HepG2 (cell line): ENCODE results near the gene SLC35B2. TPM values are rescaled to one million over a fixed set of nuclear protein-coding genes. Genes with fewer than 3 reads are reported as not detected.

ENCODE experiments used
- AHR ChIP-seq: IDR thresholded peaks from 2 replicates; pipeline ENCODE4 v1.6.1; 2018; ENCODE audit warnings: missing genetic modification reagents, missing compliant biosample characterization
- CENPT ChIP-seq: sonication (generic); formaldehyde crosslinking; IDR thresholded peaks from 2 replicates; pipeline ENCODE4 v1.8.0; 2022; ENCODE audit warnings: low read depth, mild to moderate bottlenecking, moderate library complexity, missing genetic modification reagents
- GPN1 ChIP-seq: sonication (generic); formaldehyde crosslinking; IDR thresholded peaks from 2 replicates; pipeline ENCODE4 v1.5.1; 2020; ENCODE audit warnings: missing genetic modification reagents, borderline replicate concordance
- KLF12 ChIP-seq: sonication (generic); formaldehyde crosslinking; IDR thresholded peaks from 2 replicates; pipeline ENCODE4 v1.4.0; 2020; ENCODE audit warnings: missing genetic modification reagents, borderline replicate concordance
- LCORL ChIP-seq, 2 experiments: fragments of 450-650 bp in 1 of 2; sonication (generic) in 1 of 2; formaldehyde crosslinking in 1 of 2; IDR thresholded peaks; 2 replicates each; pipeline versions ENCODE4 v1.5.0 to v1.6.1; 2017 to 2020; ENCODE audit warnings: antibody characterized with exemption in 1 of 2, missing genetic modification reagents in 1 of 2
- MAFG ChIP-seq: sonication (generic); formaldehyde crosslinking; IDR thresholded peaks from 2 replicates; pipeline ENCODE4 v1.5.1; 2020; ENCODE audit warnings: mild to moderate bottlenecking, missing genetic modification reagents
- MIXL1 ChIP-seq: IDR thresholded peaks from 2 replicates; pipeline ENCODE4 v1.6.1; 2016
- NFIB ChIP-seq: sonication (generic); formaldehyde crosslinking; IDR thresholded peaks from 2 replicates; pipeline ENCODE4 v1.9.0; 2021; ENCODE audit warnings: missing genetic modification reagents, mild to moderate bottlenecking, borderline replicate concordance
- POLR2G ChIP-seq: fragments of 200-400 bp; formaldehyde crosslinking; IDR thresholded peaks from 2 replicates; pipeline ENCODE4 v1.6.1; 2018; ENCODE audit warnings: mild to moderate bottlenecking, low read depth, low read length, moderate library complexity
- REL ChIP-seq: sonication (generic); formaldehyde crosslinking; conservative IDR thresholded peaks from 2 replicates; pipeline ENCODE4 v1.8.0; 2022; ENCODE audit warnings: mild to moderate bottlenecking, missing genetic modification reagents, moderate library complexity
- SKI ChIP-seq: fragments of 450-650 bp; IDR thresholded peaks from one replicate; pipeline ENCODE4 v1.6.1; 2018; ENCODE audit warnings: mild to moderate bottlenecking; ENCODE audit not compliant: partially characterized antibody
- TRIM24 ChIP-seq: sonication (generic); formaldehyde crosslinking; IDR thresholded peaks from 2 replicates; pipeline ENCODE4 v1.8.0; 2022; ENCODE audit warnings: mild to moderate bottlenecking, missing genetic modification reagents
- ZC3H13 ChIP-seq: sonication (generic); formaldehyde crosslinking; IDR thresholded peaks from 2 replicates; pipeline ENCODE4 v1.8.1; 2023; ENCODE audit warnings: mild to moderate bottlenecking, missing genetic modification reagents, moderate library complexity
- ZKSCAN1 ChIP-seq: fragments of 150-350 bp; IDR thresholded peaks from 2 replicates; pipeline ENCODE4 v1.6.1; 2014; ENCODE audit warnings: low read length
- ZKSCAN8 ChIP-seq: IDR thresholded peaks from 2 replicates; pipeline ENCODE4 v1.6.1; 2016; ENCODE audit warnings: borderline replicate concordance, missing genetic modification reagents, missing compliant biosample characterization
- ZMYM2 ChIP-seq: sonication (generic); formaldehyde crosslinking; IDR thresholded peaks from 2 replicates; pipeline ENCODE4 v1.8.0; 2022; ENCODE audit warnings: mild to moderate bottlenecking, missing genetic modification reagents
- ZNF484 ChIP-seq: sonication (generic); formaldehyde crosslinking; IDR thresholded peaks from 2 replicates; pipeline ENCODE4 v1.5.1; 2020; ENCODE audit warnings: mild to moderate bottlenecking, low read depth, missing genetic modification reagents, borderline replicate concordance
- ZNF552 ChIP-seq: sonication (generic); formaldehyde crosslinking; IDR thresholded peaks from 2 replicates; pipeline ENCODE4 v1.9.0; 2022; ENCODE audit warnings: missing genetic modification reagents, mild to moderate bottlenecking, borderline replicate concordance
- ZNF564 ChIP-seq: sonication (generic); formaldehyde crosslinking; IDR thresholded peaks from 2 replicates; pipeline ENCODE4 v1.8.1; 2023; ENCODE audit warnings: mild to moderate bottlenecking, missing genetic modification reagents
- ZNF720 ChIP-seq: sonication (generic); formaldehyde crosslinking; IDR thresholded peaks from 2 replicates; pipeline ENCODE4 v1.4.0; 2020; ENCODE audit warnings: missing genetic modification reagents
- ZNF75D ChIP-seq: sonication (generic); formaldehyde crosslinking; IDR thresholded peaks from 2 replicates; pipeline ENCODE4 v1.8.1; 2023; ENCODE audit warnings: missing genetic modification reagents, mild to moderate bottlenecking, borderline replicate concordance
- ZNF776 ChIP-seq: sonication (generic); formaldehyde crosslinking; IDR thresholded peaks from 2 replicates; pipeline ENCODE4 v1.4.0; 2020; ENCODE audit warnings: mild to moderate bottlenecking, missing genetic modification reagents
- ZSCAN31 ChIP-seq: sonication (generic); formaldehyde crosslinking; IDR thresholded peaks from 2 replicates; pipeline ENCODE4 v1.5.0; 2020; ENCODE audit warnings: low read depth, mild to moderate bottlenecking, missing genetic modification reagents
- polyA plus RNA-seq, 8 experiments: library from polyadenylated mRNA; depleted of rRNA in 3 of 8; stranded (reverse) in 7 of 8; unstranded in 1 of 8; fragments of >200 nt; fragmentation: Illumina TruSeq in 4 of 8; extraction: Trizol in 4 of 8; gene quantifications; 2 replicates each; pipeline versions ENCODE4 v1.2.1 to v1.2.3, GENCODE V29; 2011 to 2016; ENCODE audit warnings: low read depth in 4 of 8, missing spikeins in 1 of 8, mixed read lengths in 1 of 8; ENCODE audit not compliant: insufficient read depth in 1 of 8
- total RNA-seq, 5 experiments: library from RNA; depleted of rRNA; stranded (reverse); fragments of >200 nt; fragmentation: Illumina TruSeq; extraction: Trizol; gene quantifications; 2 replicates each; pipeline ENCODE4 v1.2.3, GENCODE V29; 2016; ENCODE audit warnings: low read depth in 1 of 5
- TF ChIP-seq, protein P1 (sequence below): sonication (generic); formaldehyde crosslinking; IDR thresholded peaks from 2 replicates; pipeline ENCODE4 v1.5.0; 2020; ENCODE audit warnings: missing genetic modification reagents
- TF ChIP-seq, protein P2 (sequence below): sonication (generic); formaldehyde crosslinking; IDR thresholded peaks from 2 replicates; pipeline ENCODE4 v1.5.1; 2020; ENCODE audit warnings: mild to moderate bottlenecking, missing genetic modification reagents, borderline replicate concordance
- TF ChIP-seq, protein P3 (sequence below): sonication (generic); formaldehyde crosslinking; IDR thresholded peaks from 2 replicates; pipeline ENCODE4 v1.5.0; 2020; ENCODE audit warnings: missing genetic modification reagents, mild to moderate bottlenecking, borderline replicate concordance
- TF ChIP-seq, protein P4 (sequence below): sonication (generic); formaldehyde crosslinking; IDR thresholded peaks from 2 replicates; pipeline ENCODE4 v1.4.0; 2020; ENCODE audit warnings: missing genetic modification reagents

SLC35B2 gene
- total and polyA plus RNA-seq, 2 of the 13 experiments (the other 11 are each of a cell fraction or from before 2014, with no cell fraction given): 61.1 to 148 TPM

DNA sequence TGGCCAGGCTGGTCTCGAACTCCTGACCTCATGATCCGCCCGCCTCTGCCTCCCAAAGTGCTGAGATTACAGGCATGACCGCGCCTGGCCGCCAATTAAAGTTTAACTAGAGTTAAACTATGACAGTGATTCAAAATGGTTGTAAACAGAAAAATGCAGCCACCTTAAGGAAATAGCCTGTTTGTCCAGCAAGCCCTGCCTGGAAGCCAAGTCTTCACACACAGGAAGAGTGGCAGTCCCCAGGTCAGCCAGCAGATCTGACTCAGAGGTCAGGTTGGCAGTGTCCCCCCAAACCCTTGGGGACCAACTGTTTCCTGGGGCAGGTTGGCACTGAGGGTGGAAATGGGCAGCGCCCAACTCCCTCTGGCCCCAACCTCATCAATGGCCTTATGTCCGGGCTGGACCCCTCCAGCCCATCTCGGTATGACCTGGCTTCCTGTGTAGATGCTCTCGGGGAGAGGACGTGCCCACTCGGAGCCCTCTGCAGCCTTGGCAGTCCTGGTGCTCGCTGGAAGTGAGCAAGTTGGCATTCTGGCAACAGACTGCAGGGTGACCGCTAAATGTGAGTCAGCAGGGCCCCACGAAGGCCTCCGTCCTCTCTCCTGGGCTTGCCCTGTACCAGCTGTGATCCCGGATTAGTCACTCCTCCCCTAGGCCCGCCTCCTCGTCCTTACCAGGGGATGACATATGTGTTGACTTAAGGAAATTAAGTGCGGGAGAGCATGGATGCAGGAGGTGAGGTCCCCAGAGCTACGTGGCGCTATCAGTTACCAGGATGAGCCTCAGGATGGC lies 20.1 kb downstream of the SLC35B2 start (continued):
- TF ChIP-seq CENPT (CRISPR knock-in tag): no peak
- TF ChIP-seq ZNF75D (CRISPR knock-in tag): no peak
- TF ChIP-seq, protein P1, sequence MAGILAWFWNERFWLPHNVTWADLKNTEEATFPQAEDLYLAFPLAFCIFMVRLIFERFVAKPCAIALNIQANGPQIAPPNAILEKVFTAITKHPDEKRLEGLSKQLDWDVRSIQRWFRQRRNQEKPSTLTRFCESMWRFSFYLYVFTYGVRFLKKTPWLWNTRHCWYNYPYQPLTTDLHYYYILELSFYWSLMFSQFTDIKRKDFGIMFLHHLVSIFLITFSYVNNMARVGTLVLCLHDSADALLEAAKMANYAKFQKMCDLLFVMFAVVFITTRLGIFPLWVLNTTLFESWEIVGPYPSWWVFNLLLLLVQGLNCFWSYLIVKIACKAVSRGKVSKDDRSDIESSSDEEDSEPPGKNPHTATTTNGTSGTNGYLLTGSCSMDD (CRISPR knock-in tag): no peak
- no peak for TF ChIP-seq ZC3H13 (CRISPR knock-in tag)
- peak; percentile 46; the same call in 1 of the 2 replicates for TF ChIP-seq AHR (CRISPR knock-in tag)
- no peak for TF ChIP-seq TRIM24 (CRISPR knock-in tag)
- TF ChIP-seq NFIB (CRISPR knock-in tag): no peak
- TF ChIP-seq ZKSCAN1: no peak
- TF ChIP-seq ZNF564 (CRISPR knock-in tag): no peak
- no peak for TF ChIP-seq ZNF552
- TF ChIP-seq, protein P2, sequence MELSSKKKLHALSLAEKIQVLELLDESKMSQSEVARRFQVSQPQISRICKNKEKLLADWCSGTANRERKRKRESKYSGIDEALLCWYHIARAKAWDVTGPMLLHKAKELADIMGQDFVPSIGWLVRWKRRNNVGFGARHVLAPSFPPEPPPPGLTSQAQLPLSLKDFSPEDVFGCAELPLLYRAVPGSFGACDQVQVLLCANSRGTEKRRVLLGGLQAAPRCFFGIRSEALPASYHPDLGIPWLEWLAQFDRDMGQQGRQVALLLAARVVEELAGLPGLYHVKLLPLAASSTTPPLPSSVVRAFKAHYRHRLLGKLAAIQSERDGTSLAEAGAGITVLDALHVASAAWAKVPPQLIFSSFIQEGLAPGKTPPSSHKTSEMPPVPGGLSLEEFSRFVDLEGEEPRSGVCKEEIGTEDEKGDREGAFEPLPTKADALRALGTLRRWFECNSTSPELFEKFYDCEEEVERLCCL (CRISPR knock-in tag): peak; percentile 48; the same call in 1 of the 2 replicates
- no peak for TF ChIP-seq ZNF776 (CRISPR knock-in tag)
- TF ChIP-seq, protein P3, sequence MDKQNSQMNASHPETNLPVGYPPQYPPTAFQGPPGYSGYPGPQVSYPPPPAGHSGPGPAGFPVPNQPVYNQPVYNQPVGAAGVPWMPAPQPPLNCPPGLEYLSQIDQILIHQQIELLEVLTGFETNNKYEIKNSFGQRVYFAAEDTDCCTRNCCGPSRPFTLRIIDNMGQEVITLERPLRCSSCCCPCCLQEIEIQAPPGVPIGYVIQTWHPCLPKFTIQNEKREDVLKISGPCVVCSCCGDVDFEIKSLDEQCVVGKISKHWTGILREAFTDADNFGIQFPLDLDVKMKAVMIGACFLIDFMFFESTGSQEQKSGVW (CRISPR knock-in tag): no peak
- no peak for TF ChIP-seq REL (CRISPR knock-in tag)
- TF ChIP-seq LCORL (IDR thresholded peaks at IDR 0.05): no peak
- TF ChIP-seq LCORL (CRISPR knock-in tag; IDR thresholded peaks at IDR 0.05): no peak
- TF ChIP-seq ZNF720 (CRISPR knock-in tag): no peak
- no peak; the same call in 1 of the 2 replicates for TF ChIP-seq ZSCAN31
- TF ChIP-seq ZKSCAN8 (CRISPR knock-in tag): no peak
- TF ChIP-seq MIXL1 (CRISPR knock-in tag): peak; percentile 64; the same call in 1 of the 2 replicates
- peak; percentile 80 for TF ChIP-seq POLR2G
- no peak for TF ChIP-seq KLF12
- TF ChIP-seq, protein P4, sequence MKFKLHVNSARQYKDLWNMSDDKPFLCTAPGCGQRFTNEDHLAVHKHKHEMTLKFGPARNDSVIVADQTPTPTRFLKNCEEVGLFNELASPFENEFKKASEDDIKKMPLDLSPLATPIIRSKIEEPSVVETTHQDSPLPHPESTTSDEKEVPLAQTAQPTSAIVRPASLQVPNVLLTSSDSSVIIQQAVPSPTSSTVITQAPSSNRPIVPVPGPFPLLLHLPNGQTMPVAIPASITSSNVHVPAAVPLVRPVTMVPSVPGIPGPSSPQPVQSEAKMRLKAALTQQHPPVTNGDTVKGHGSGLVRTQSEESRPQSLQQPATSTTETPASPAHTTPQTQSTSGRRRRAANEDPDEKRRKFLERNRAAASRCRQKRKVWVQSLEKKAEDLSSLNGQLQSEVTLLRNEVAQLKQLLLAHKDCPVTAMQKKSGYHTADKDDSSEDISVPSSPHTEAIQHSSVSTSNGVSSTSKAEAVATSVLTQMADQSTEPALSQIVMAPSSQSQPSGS (CRISPR knock-in tag): no peak
- TF ChIP-seq MAFG (CRISPR knock-in tag): no peak
- peak; percentile 59; the same call in 1 of the 2 replicates for TF ChIP-seq ZMYM2
- no peak for TF ChIP-seq GPN1 (CRISPR knock-in tag)
- no peak for TF ChIP-seq SKI
- TF ChIP-seq ZNF484 (CRISPR knock-in tag): no peak
